OCI-LY3 (cell line): ENCODE measurements around the gene PTCD1.

Experiments used
- CTCF ChIP-seq: fragments of 200-600, 300-600 bp; sonication (generic); IDR thresholded peaks from 2 replicates; pipeline ENCODE4 v1.5.1; 2014; ENCODE audit warnings: antibody characterized with exemption, low read length, low read depth
- EZH2phosphoT487 ChIP-seq: fragments of 200-600 bp; shearing (Covaris generic); IDR thresholded peaks from 2 replicates; pipeline ENCODE4 v1.6.1; 2018; ENCODE audit warnings: antibody characterized with exemption, mixed run types, low read depth

- no peak for TF ChIP-seq CTCF
- TF ChIP-seq EZH2phosphoT487: no peak
Observed at GRCh38 chr7:99396418-99397296, 41.9 kb downstream of the PTCD1 start.
